ENCODE measurements around the gene WDR87. TPM values are rescaled to one million over a fixed set of nuclear protein-coding genes. Genes with fewer than 3 reads are reported as not detected.

WDR87 gene
- total RNA-seq, 1 experiment from 2014 or later, result not detected

Other genes with a start within 250 kb of the WDR87 start
- 3.0 and 3.4 TPM in 2 replicates for gene ZNF607, start 186.8 kb downstream of the WDR87 start, total RNA-seq (2022)
- gene ZNF573, start 127.0 kb downstream of the WDR87 start, total RNA-seq (2022), result 6.1 and 11.9 TPM in 2 replicates
- 36.0 and 36.9 TPM in 2 replicates for gene SIPA1L3, start 614 bp upstream of the WDR87 start, total RNA-seq (2022)

Measured in MCF 10A (cell line).